DMS153 treated with DMSO at 0.1 percent for 48 hours (cell line): ENCODE measurements around the gene DYSF.

Experiments used
- DNase-seq: peaks from one replicate; lab custom pipeline; 2025; ENCODE audit not compliant: unreplicated experiment; lab: John Stamatoyannopoulos, UW

Gene DYSF

DNA sequence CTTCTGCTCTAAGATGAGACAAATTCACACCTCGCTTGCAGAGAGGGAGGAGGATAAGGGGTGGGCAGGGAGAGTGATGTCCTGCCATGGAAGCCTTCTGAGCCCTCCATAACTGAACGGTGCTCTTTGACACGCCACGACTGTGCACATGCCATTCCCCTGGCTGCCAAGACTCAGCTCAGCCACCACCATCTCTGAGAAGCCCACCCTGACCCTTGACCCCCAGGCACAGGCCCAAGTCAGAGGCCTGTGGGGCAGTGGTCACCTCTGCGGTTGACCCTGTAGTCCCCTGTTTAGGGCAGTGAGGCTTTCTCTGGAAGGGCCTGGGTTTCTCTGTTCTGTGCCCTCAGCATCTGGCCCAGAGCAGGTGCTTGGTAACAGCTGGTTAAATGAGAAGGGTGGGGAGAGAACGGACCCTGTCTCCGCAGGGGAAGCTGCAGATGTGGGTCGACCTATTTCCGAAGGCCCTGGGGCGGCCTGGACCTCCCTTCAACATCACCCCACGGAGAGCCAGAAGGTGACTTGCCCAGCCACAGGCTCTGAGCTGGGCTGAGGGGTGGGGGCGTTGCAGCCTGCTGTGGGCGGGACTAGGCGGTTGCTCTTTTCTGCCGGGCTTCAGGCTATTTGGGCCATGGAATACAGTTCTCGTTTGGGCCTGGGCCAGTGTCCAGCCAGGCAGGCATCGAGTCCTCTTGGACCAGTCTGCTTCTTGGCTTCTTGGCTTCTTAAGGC lies 215.1 kb downstream of the DYSF start:
- DNase-seq, result no peak

DNA sequence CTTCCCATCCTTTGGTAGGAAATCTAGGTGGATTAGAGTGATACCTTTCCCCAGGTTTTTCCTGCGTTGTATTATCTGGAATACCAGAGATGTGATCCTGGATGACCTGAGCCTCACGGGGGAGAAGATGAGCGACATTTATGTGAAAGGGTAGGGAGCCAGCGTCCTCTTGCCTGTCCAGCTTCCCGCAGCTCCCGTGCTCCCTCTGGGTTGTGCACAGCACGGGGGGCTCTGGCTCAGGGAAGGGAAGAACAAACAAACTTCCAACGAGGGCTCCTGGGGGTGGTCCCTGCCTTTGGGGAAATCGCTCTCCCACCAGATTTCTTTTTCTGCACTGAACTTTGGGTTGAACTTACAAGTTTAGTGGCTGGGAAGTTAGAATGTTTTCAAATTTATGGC lies 215.7 kb downstream of the DYSF start:
- no peak for DNase-seq

DNA sequence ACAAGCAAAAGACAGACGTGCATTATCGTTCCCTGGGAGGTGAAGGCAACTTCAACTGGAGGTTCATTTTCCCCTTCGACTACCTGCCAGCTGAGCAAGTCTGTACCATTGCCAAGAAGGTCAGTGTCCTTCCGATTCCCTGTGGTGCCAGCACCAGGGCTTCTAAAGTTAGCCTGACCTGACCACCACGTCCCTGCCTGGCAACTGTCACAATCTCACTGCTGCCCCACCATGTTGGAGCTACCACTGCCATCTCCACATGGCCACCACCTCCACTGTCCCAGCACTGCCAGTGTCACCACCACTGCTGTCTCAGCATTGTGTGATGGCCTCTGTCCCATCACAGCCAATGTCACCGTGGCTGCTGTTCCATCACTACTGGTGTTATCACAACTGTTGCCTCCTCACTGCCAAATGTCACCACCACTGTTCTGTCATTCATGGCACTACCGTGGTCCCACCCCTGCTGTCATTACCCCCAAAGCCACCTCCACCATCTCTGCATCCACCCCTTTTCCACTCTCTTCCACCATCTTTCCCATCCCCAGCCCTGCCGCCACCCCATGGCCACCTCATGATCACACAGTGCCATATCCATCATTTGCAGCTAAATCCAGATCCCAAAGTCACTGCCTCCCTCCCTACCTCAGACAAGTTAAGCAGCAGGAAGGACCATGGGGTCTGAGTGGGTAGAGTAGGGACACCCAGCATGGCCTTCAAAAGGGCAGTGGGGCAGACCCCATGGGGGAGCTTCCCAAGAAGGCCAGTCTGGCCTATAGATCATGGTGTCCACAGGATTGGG lies 216.5 kb downstream of the DYSF start:
- DNase-seq, result no peak

DNA sequence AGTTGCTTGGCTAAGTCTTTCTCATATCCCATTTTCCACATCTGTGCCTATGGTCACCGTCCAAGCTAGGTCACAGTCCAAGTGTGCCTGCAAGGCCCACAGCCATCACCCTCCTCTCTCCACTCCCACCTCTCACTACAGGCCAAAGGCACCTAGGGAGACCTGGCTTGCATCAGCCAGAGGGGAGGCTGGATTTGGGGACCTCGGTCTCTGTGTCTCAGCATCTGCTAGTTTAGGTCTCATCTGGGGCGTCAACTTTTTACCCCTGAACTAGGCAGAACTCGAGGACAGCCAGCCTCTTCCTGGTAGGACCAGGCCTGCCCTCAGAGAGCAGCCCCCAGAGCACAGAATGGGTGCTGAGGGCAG lies 217.1 kb downstream of the DYSF start:
- no peak for DNase-seq

DNA sequence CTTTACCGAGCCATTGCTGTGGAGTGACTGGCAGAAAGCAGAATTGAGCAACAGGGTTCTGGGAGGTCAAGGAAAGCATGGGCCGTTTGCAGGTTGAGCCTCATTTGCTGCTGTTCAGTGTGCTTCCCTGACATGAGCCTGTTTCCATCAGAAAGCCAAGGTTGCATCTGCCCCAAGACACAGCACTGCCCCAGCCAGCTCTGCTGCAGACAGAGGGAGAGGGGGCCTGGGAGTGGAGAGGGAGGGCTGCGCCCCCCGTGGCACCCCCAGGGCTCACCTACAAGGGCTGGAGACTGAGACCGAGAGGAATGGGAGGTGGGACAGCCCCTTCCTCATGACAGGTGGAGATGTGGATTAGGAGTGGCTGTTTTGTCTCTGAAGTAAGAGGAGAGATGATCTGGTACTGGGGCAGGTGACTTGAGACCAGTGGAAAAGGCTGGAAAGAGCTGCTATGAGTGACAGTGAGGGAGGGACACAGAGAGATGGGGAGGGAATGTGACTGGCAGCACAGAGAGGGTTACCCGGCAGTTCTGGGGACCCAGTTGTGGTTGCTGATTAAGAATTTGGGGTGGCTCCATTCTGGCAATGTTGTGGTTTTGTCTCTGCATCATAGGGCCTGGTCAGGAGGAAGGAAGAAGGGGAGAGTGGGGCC lies 218.0 kb downstream of the DYSF start:
- DNase-seq, result no peak

DNA sequence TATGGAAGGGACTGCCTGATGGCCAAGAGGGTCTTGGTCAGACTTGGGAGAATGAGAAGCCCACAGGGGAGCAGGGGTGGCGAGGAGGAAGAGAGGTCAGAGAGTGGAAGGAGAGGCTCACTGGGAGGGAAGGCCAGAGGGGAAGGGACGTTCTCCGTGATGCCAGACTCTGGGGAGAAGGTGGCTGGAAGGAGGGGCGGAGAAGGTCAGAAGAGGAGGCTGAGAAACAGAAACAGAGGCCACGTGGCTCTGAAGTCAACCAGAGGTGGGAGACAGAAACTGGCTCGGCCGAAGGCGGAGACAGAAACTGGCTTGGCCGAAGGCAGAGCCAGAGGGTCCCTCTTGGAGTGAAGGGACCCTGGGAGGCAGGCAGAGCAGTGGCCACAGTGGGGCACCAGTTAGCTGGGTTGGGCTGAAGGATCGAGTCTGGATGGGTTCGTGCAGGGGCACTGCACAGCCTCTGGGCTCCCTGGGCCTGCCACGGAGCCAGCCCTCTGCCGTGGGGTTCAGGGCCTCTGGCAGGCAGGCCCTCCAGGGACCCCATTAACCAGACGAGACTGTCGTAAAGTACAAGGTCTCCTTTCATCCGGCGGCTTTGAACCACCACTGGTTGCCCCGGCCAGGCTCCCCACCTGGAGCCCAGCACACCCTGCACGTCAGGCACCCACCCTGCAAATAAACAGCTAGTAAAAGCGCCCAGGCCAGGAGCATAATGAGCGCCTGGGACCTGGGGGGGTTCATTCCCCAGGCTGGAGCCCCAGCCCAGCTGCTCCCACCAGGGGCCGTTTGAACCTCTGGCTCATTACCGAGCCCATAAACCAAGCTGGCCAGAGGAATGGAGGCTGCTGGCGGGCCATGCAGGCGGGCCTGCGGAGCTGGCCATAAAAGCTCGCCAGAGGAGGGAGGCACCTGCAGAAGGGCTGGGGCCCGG lies 218.8 kb downstream of the DYSF start:
- DNase-seq, result no peak

DNA sequence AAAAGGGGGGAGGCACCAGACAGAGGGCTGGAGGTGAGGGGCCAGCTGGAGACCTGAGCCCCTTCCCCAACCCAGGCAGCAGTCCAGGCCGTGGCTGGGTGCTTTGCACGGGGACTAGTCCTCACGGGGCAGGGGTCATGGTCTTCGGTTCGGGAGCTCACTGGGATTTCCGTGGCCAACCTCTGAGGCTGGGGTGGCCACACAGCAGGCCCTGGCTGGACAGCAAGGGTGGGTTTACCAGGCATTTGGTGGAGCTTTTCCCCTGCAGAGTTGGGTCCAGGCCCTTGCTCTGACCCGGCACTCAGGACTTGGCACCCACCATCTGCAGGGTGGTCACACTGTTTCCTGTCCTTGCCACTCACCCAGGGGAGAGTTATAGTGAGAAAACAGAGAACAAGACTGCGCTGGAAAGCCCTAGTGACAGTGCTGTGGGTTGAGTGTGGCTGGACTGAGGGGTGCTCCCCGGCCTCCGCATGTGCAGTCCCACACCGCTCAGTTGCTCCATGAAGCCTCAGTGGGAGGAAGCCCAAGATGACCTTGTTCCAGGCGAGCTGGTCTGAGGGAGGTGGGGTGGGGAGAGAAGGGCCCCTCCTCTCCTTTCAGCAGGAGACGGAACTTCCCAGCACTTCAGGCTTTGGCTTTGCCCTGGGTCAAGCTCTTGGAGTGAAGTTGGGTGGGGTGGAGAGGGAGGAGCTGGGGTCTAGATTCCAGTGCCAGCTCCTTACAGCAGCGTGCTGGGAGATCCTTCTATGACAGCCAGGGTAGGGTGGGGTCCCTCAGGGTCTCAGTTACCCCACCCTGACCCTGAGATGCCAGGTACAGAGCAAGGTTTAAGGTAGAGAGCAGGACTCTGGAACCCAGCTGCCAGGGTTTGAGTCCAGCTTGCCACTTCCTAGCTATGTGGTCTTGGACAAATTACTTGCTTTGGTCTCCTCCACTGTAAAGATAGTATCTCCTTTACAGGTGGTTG lies 219.8 kb downstream of the DYSF start:
- no peak for DNase-seq

DNA sequence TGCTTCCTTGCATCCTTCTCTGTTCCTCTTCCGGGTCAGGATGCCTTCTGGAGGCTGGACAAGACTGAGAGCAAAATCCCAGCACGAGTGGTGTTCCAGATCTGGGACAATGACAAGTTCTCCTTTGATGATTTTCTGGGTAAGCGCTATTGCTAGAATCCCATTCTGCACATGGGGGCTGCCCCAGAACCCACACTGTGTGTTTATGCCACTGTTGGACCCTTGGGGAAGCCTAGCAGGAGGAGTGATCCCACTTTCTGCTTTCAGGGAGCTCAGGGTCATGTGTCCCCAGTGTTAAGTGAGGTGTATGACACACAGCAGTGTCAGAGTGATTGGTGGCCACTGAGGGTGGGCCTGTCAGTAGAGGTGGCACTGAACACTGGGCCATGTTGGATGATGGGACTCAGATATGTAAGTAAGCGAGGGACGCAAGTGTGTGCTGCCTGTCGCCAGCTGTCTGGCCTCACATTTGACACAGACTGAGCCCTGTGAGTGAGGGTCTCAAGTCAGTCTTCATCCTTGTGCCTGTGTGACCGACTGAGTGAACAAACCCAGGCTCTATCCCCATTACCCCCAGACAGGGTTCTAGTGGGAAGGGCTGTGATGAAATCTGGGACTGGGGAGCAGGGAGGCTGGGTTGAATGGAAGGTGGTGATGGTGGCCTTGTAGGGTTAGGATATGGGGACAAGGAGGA lies 220.9 kb downstream of the DYSF start:
- no peak for DNase-seq

DNA sequence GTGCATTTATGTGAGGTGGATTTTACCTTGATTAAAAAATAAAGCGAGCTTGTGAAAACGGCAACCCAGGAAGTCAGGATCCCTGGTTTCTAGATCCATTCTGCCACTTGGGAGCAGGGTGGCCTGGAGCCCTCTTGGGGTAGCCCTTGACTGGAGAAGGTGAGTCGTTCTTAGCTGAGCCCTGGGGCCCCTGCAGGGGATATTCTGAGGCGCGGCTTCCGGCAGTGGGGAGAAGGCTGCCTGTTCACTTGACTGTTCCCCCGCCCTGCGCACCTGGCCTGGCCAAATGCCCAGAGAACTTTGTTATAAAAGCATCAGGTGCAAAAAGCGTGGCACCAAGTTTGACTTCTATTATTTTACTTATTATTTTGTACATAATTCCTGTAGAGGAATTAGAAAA lies 221.9 kb downstream of the DYSF start:
- DNase-seq, result peak; percentile 45

DNA sequence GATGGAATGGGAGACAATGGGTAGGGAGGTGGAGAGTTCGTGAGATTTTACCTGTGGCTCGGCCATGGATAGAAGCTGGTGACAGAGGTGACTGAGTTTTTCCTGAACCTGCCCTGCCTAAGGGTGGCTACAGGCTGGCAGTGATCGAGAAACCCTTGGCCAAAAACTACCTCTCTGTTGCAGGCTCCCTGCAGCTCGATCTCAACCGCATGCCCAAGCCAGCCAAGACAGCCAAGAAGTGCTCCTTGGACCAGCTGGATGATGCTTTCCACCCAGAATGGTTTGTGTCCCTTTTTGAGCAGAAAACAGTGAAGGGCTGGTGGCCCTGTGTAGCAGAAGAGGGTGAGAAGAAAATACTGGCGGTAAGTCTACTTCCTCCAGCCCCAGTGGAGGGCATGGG lies 225.5 kb downstream of the DYSF start:
- DNase-seq, result no peak

DNA sequence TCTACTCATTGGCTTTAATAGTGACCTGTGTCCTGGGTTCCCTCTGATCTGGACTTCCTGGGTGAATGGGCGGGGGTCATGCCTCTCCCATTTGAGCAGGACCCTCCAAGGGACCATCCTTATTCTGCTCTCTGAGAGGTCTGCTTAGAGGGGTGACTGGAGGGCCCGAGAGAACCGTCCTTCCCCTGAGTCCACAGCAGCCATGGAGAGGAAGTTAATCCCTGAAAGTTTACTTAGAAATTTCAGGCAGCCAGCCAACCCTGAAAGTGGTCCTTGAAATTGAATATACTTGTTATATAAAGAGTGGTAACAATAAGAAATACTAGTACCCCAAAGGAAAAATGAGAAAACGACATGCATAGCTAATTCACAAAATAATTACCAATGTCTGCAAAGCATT lies 226.1 kb downstream of the DYSF start:
- DNase-seq, result no peak

DNA sequence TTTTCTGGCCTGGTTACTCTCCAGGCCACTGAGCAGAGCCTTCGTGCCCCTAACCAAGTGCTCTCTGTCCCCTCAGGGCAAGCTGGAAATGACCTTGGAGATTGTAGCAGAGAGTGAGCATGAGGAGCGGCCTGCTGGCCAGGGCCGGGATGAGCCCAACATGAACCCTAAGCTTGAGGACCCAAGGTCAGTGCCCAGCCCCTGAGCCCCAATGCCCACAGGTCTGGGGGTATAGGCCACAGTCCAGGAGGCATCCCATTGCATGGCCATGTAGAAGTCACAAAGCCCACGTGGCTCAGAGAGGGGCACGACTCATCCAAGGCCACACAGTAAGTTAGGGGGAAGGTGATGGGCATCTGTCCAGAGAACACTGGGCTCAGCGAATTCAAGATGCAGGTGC lies 227.6 kb downstream of the DYSF start:
- DNase-seq, result no peak

DNA sequence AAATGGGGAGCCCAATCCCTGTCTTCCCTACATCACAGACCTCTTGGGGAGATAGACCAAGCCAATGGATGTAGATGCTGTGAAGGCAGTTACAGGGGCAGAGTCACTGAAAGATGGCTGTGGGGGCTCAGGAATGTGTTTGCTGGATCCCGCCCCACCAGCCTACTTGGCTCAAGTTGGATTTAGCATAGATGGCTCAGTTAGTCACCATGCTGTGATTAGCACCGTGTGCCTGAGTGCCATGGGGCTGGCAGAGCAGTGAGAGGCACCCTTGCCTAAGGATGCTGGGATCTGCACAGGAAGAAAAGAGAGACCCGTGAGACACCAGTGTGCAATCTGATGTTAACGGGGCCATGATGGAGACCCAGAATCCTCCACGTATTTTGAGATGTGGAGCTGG lies 228.3 kb downstream of the DYSF start:
- no peak for DNase-seq

DNA sequence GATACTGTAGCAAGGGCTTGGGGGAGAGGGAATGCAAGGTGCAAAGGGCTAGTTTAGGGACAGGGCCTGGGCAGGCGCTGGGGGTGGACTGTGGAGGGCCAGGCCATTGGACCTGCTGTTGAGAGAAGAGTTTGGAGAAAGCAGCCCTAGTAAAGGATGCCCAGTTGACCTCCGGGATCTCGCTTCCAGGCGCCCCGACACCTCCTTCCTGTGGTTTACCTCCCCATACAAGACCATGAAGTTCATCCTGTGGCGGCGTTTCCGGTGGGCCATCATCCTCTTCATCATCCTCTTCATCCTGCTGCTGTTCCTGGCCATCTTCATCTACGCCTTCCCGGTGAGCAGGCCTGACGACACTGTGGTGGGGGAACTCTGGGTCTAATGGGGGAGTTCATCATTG lies 229.0 kb downstream of the DYSF start:
- no peak for DNase-seq

DNA sequence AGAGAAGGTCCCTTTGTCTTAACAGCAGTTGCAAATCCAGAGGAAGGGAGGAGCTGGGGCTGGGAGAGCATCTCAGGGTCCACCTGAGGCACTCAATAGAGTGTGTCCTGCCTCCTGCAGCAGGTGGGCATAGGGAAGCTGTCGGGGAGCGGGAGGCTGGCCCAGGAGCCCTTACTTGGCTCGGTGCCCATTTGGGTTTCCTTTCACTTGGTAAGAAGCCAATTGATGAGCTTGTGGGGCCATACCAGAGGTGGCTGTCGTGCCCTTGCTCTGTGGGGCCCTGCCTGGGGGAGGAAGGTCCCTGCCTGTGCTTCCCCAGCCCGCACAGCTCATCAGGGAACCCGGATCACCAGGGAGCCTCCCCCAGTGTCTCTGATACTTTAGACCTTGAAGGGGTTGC lies 229.7 kb downstream of the DYSF start:
- DNase-seq, result no peak

DNA sequence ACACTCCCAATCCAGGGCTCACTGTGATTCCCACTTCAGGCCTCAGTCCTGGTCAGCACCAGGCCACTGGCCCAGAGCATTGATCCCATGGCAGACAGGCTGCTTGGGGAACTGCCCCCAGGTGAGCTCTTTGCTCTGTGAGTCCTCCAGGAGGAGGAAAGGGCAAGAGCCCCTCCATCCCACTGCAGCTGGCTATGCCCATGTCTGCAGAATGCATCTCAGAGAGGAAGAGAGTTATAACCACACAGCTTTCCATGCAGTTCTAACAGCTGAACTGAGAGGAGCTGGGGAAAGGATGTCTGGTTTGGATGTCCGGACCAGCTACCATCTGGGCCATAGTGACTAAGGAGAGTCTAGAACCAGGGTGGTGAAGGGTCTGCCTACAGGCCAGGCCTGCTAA lies 230.3 kb downstream of the DYSF start:
- no peak for DNase-seq

DNA sequence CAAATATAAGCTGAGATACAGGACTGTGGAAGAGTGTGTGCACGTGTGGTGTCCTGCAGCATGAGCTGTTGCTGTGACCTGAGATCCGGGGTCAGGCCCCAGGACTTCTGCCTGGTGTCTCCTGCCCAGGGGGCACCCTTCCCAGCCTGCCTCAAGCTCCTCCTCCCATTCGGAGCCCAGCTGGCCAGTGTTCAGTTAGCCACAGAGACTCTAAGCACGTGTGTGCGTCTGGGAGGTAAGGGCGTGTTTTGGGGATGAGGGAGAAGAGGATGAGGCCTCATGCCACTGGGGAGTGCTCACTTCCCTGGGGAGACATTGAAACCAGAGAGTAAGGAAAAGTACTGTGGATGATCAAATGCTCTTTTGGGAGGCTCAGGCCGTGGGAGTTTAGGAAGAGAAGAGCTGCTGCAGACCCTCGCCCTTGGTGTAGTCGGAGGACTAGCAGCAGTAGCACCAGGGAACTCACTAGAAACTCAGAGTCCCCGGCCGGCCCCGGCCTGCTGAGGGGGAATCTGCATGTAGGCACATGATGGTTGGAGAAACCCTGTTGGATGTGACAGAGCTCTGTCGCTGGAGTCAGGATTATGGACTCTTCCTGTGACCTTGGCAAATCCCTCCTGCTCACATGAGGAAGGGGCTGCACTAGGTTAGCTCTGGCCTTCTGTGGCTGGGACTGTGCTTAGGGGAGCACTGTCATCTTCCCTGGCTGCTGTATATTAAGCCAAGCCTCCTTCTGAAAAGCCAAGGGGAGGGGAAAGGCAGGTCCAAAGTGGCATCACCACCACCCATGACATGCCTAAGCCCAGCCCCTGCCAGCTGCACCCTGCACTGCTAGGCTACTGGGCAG lies 231.1 kb downstream of the DYSF start:
- DNase-seq, result no peak

DNA sequence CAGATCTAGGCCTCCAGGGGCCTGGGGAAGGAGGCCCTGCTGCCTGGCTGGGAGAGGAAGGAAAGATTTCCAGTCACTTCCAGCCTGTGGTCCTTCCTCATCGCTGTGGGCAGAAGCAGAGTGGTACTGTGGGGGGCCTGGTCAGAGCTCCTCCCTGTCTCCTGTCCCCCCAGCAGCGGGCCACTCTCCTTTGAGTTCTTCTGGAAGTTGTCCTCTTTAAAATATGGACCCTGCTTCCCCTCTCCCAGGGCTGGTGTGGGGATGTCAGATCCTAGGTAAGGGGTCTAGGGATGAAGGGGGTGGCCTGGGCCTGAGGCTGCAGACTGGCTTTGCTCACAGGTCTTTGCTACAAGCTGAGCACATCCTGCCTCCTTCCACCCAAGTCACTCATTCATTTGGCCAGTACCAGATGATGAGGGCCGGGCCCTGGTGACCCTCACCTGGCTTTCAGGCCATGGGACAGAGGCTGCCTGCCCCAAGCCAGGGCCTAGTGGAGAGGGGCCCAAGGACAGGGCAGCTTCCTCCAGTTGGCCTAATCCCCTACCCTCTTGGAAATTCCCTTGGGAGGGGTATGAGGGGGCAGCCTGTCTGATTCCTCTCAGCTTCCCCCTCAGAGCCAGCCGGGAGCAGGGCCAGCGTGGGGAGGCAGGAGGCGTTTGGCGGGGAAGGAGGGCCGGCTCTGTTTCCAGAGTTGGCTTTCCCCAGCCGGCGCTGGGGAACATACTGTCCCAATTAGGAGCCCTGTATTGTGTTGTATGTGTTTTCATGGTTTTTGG lies 231.9 kb downstream of the DYSF start:
- no peak for DNase-seq
